Peyer's patch (tissue), 4 donors: ENCODE data around the gene REXO5. TPM values are rescaled to one million over a fixed set of nuclear protein-coding genes. Genes with fewer than 3 reads are reported as not detected.
A peak's percentile ranks its signal among the peaks of the same experiment; 100 is the strongest.

Source experiments
- DNase-seq, 3 donors: peaks; one replicate each; pipeline ENCODE4 v3.0.0-alpha.2; 2017 to 2019
- H3K27ac ChIP-seq, 4 donors: fragments of 200-600 bp; sonication (generic); one replicate each; pipeline ENCODE4 v1.5.1; 2016 to 2019
- H3K27me3 ChIP-seq, 2 donors: fragments of 200-600 bp; sonication (generic); one replicate each; pipeline ENCODE4 v1.5.1; 2019
- H3K36me3 ChIP-seq, 3 donors: fragments of 200-600 bp; sonication (generic); one replicate each; pipeline ENCODE4 v1.5.1; 2016 to 2019
- H3K4me1 ChIP-seq, 4 donors: fragments of 200-600 bp; sonication (generic); one replicate each; pipeline ENCODE4 v1.5.1; 2016 to 2019
- H3K4me3 ChIP-seq, 4 donors: fragments of 200-600 bp; sonication (generic); 1 replicate in 3 of 4; 2 replicates in 1 of 4; pipeline ENCODE4 v1.5.1; 2016 to 2019; ENCODE audit warnings: mild to moderate bottlenecking in 1 of 4
- H3K9me3 ChIP-seq, 4 donors: fragments of 200-600 bp; sonication (generic); one replicate each; pipeline ENCODE4 v1.5.1; 2016 to 2019; ENCODE audit warnings: mild to moderate bottlenecking in 1 of 4
- POLR2A ChIP-seq, 2 donors: fragments of 450-650 bp; IDR thresholded peaks; one replicate each; pipeline ENCODE4 v1.5.1; 2017; ENCODE audit warnings: antibody characterized with exemption in 2 of 2, mild to moderate bottlenecking in 2 of 2, moderate library complexity in 2 of 2
- total RNA-seq, 4 donors: library from RNA; depleted of rRNA; stranded (reverse); fragments of >200 nt; gene quantifications; one replicate each; pipeline ENCODE4 v1.1.0, GENCODE V29; 2016
- TF ChIP-seq, protein P1 (sequence below), 6 experiments: fragments of 450-650 bp in 4 of 6; fragments of 200-600 bp in 2 of 6; sonication (generic) in 1 of 6; IDR thresholded peaks; one replicate each; pipeline ENCODE4 v1.5.1; 2017 to 2019; ENCODE audit warnings: antibody characterized with exemption in 6 of 6, mild to moderate bottlenecking in 3 of 6, moderate library complexity in 1 of 6

Gene REXO5
- total RNA-seq, 4 donors from 2014 or later: 2.3 to 3.6 (median 2.9) TPM

DNA sequence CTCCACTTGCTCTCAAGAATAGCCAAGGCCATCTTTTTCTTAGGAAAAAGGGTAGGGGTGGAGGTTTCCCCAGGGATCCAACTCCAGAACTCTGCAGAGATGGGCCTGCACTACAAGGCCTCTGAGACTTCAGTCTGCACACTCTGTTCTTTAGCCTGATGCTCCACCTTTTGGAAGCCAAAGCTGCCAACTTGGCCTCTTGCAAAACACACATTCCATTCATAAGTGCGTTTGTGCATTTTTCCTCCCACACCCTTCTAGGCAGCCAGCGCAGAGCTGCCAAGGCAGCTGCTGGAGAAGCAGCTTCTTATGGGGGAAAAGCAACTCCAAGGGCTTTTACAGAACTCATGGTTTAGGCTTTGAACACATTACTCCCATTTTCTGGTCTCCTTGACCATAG is 45.3 kb downstream of the REXO5 start:
- Histone ChIP-seq H3K4me1 (peaks cover 0 to 5% (median 0%) of the 10 kb centered on the region in 4 donors), H3K4me3 (no peak overlapping the region), H3K27me3 (no peaks in the 10 kb centered on the region), H3K9me3 (no peaks in the 10 kb centered on the region), H3K36me3 (peaks cover 0 to 5% (median 0%) of the 10 kb centered on the region in 3 donors), H3K27ac (peak overlapping the region; percentile 18 to 61 (median 40))
- TF ChIP-seq, protein P1, sequence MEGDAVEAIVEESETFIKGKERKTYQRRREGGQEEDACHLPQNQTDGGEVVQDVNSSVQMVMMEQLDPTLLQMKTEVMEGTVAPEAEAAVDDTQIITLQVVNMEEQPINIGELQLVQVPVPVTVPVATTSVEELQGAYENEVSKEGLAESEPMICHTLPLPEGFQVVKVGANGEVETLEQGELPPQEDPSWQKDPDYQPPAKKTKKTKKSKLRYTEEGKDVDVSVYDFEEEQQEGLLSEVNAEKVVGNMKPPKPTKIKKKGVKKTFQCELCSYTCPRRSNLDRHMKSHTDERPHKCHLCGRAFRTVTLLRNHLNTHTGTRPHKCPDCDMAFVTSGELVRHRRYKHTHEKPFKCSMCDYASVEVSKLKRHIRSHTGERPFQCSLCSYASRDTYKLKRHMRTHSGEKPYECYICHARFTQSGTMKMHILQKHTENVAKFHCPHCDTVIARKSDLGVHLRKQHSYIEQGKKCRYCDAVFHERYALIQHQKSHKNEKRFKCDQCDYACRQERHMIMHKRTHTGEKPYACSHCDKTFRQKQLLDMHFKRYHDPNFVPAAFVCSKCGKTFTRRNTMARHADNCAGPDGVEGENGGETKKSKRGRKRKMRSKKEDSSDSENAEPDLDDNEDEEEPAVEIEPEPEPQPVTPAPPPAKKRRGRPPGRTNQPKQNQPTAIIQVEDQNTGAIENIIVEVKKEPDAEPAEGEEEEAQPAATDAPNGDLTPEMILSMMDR (IDR thresholded peaks at IDR 0.05): no peak
- TF ChIP-seq POLR2A (IDR thresholded peaks at IDR 0.05): no peak
- DNase-seq: peak in 2 of 3 donors; percentile 22 to 69

DNA sequence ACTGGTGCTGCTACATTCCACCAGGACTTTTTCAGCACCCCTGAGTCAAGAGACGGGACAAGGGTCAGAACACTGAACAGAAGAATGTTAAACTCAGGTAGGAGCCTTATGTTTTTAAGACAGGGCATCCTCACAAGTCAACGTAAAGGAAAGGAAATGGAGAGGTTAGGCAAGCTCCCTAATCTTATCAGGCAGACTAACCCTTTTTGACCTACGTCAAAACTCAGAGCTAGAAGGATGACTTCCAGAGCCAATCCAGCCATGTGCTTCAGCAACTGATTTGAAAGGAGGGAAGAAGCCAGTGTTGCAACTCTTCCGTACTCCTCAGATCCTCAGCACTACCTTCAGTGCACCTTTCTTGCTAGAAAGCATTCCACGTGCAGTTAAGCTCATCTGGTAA is 46.8 kb downstream of the REXO5 start:
- DNase-seq: no peak
- Histone ChIP-seq H3K27ac (no peak overlapping the region), H3K4me3 (no peak overlapping the region), H3K9me3 (no peaks in the 10 kb centered on the region), H3K27me3 (no peaks in the 10 kb centered on the region), H3K4me1 (peaks cover 0 to 5% (median 0%) of the 10 kb centered on the region in 4 donors), H3K36me3 (peaks cover 0 to 5% (median 0%) of the 10 kb centered on the region in 3 donors)
- TF ChIP-seq, protein P1 (IDR thresholded peaks at IDR 0.05): no peak
- no peak for TF ChIP-seq POLR2A (IDR thresholded peaks at IDR 0.05)

GRCh38 chr16:20853981-20854620 is 47.8 kb downstream of the REXO5 start:
- Histone ChIP-seq H3K27ac (no peak overlapping the region), H3K4me3 (no peak overlapping the region), H3K27me3 (no peaks in the 10 kb centered on the region), H3K4me1 (peaks cover 0 to 5% (median 0%) of the 10 kb centered on the region in 4 donors), H3K9me3 (no peaks in the 10 kb centered on the region), H3K36me3 (peaks cover 0 to 7% (median 0%) of the 10 kb centered on the region in 3 donors)
- DNase-seq: no peak
- TF ChIP-seq, protein P1 (IDR thresholded peaks at IDR 0.05): no peak
- TF ChIP-seq POLR2A (IDR thresholded peaks at IDR 0.05): no peak

DNA sequence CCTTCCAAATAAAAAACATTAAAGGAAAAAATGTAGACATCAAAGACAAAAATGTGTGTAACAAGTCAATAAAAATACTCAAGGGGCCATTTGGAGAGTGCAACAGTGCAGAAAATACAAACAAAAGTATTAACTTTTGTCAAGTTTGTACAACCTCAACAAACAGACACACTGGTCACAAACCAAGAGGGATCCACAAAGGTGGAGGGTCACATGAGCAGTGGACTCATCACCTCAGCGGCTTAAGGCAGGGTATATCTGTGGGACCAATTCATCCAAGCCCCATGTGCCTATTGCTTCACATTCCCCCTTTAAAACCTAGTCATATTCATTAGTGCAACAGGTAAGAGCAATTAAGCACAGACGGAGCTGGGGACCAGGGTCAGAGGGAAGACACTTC is 48.6 kb downstream of the REXO5 start:
- Histone ChIP-seq H3K27ac (no peak overlapping the region), H3K9me3 (no peaks in the 10 kb centered on the region), H3K4me1 (peaks cover 0 to 5% (median 0%) of the 10 kb centered on the region in 4 donors), H3K27me3 (no peaks in the 10 kb centered on the region), H3K4me3 (no peak overlapping the region), H3K36me3 (peaks cover 0 to 16% (median 0%) of the 10 kb centered on the region in 3 donors)
- no peak for DNase-seq
- TF ChIP-seq, protein P1 (IDR thresholded peaks at IDR 0.05): no peak
- TF ChIP-seq POLR2A (IDR thresholded peaks at IDR 0.05): no peak

- no peaks in the 10 kb centered on the region for H3K9me3 ChIP-seq
- no peaks in the 10 kb centered on the region for H3K27me3 ChIP-seq
- TF ChIP-seq, protein P1 (IDR thresholded peaks at IDR 0.05): no peak
- TF ChIP-seq POLR2A (IDR thresholded peaks at IDR 0.05): no peak
- H3K4me3 ChIP-seq: no peak overlapping the region
- H3K36me3 ChIP-seq: peaks cover 0 to 34% (median 0%) of the 10 kb centered on the region in 3 donors
- DNase-seq: no peak
- H3K27ac ChIP-seq: no peak overlapping the region
- H3K4me1 ChIP-seq: no peaks in the 10 kb centered on the region
These were observed 51.0 kb downstream of the REXO5 start for GRCh38 chr16:20857281-20857680.
